Small intestine (tissue), 7 donors: Measurements from ENCODE around the gene AGBL3. TPM values are rescaled to one million over a fixed set of nuclear protein-coding genes. Genes with fewer than 3 reads are reported as not detected.
"Not testable (repeated sequence)": the region's sequence is repeated elsewhere in the genome, so short reads cannot be mapped to it uniquely, and the experiment has no call there.

ENCODE experiments used
- DNase-seq, 2 donors: peaks; one replicate each; pipeline versions ENCODE4 v3.0.0 to v3.0.0-alpha.2; 2013
- FAIRE-seq: peaks from 2 replicates; lab custom pipeline; 2012; peaks lifted over from hg19 to GRCh38; lab: Jason Lieb, UNC
- H3K27ac ChIP-seq, 3 donors: one replicate each; pipeline ENCODE4 v1.5.1; 2013; ENCODE audit warnings: low read length in 2 of 3, mild to moderate bottlenecking in 2 of 3, control low read depth in 1 of 3, inconsistent platforms in 1 of 3, low read depth in 1 of 3, moderate library complexity in 1 of 3
- H3K27me3 ChIP-seq, 3 donors: one replicate each; pipeline ENCODE4 v1.6.1; 2013; ENCODE audit warnings: low read length in 3 of 3, inconsistent platforms in 1 of 3; ENCODE audit not compliant: control insufficient read depth in 3 of 3, insufficient read depth in 3 of 3
- H3K36me3 ChIP-seq, 3 donors: one replicate each; pipeline ENCODE4 v1.6.1; 2013; ENCODE audit warnings: low read length in 3 of 3, inconsistent platforms in 1 of 3, low read depth in 1 of 3, mild to moderate bottlenecking in 1 of 3, moderate library complexity in 1 of 3; ENCODE audit not compliant: control insufficient read depth in 3 of 3, insufficient read depth in 2 of 3
- H3K4me1 ChIP-seq, 3 donors: one replicate each; pipeline ENCODE4 v1.6.1; 2013; ENCODE audit warnings: low read length in 2 of 3, inconsistent platforms in 1 of 3, low read depth in 1 of 3, mild to moderate bottlenecking in 1 of 3, moderate library complexity in 1 of 3; ENCODE audit not compliant: control insufficient read depth in 3 of 3, insufficient read depth in 2 of 3
- H3K4me3 ChIP-seq, 3 donors: one replicate each; pipeline ENCODE4 v1.5.1; 2013; ENCODE audit warnings: low read length in 3 of 3, control low read depth in 1 of 3, inconsistent platforms in 1 of 3, low read depth in 1 of 3, mild to moderate bottlenecking in 1 of 3, moderate library complexity in 1 of 3
- H3K9me3 ChIP-seq, 2 donors: one replicate each; pipeline ENCODE4 v1.6.1; 2013; ENCODE audit warnings: low read depth in 1 of 2, low read length in 1 of 2; ENCODE audit not compliant: control insufficient read depth in 2 of 2, insufficient read depth in 1 of 2
- WGBS, 3 donors: extraction: QIAGEN DNeasy Blood & Tissue Kit; methylation state at CpG; one replicate each; pipeline ENCODE4 v1.1.7; 2013; 5-methylcytosine and 5-hydroxymethylcytosine counted together
- polyA plus RNA-seq, 4 donors: library from polyadenylated mRNA; stranded (reverse) in 3 of 4; unstranded in 1 of 4; fragments of 200-250 nt in 3 of 4; fragments of 120-200 nt in 1 of 4; gene quantifications; one replicate each; pipeline versions ENCODE4 v1.2.1 to v1.2.3, GENCODE V29; 2013
- donor health status: healthy with polysubstance abuse.
- donor health status: control.
- donor health status: control.
- donor health status: Bipolar disorder and iron deficiency.
- donor health status: healthy.

Gene AGBL3
- polyA plus RNA-seq, 4 donors, result 0.27 to 3.8 (median 0.88) TPM

GRCh38 chr7:134996097-134996550 is 9.8 kb downstream of the AGBL3 start:
- Histone ChIP-seq H3K4me1 (peaks cover 0 to 11% (median 4%) of the 10 kb centered on the region in 3 donors), H3K36me3 (peaks cover 0 to 3% (median 0%) of the 10 kb centered on the region in 3 donors), H3K27me3 (no peaks in the 10 kb centered on the region), H3K4me3 (no peak overlapping the region), H3K9me3 (no peaks in the 10 kb centered on the region), H3K27ac (peak overlapping the region in 1 of 3 donors; percentile 80)
- DNase-seq, result no peak
- no peak for FAIRE-seq
- 58 to 89% (median 70%) methylated on average over 2 of the region's 2 CpGs for WGBS, 3 donors

GRCh38 chr7:134997214-134997885 is 11.0 kb downstream of the AGBL3 start:
- DNase-seq (no peak), FAIRE-seq (no peak)
- peaks cover 0 to 3% (median 0%) of the 10 kb centered on the region in 3 donors for H3K36me3 ChIP-seq
- H3K4me3 ChIP-seq, result no peak overlapping the region
- peaks cover 0 to 4% (median 2%) of the 10 kb centered on the region in 3 donors for H3K4me1 ChIP-seq
- H3K27ac ChIP-seq, result peak overlapping the region in 1 of 3 donors; percentile 40
- H3K9me3 ChIP-seq, result peaks cover 0 to 4% of the 10 kb centered on the region in 2 donors
- H3K27me3 ChIP-seq, result no peaks in the 10 kb centered on the region
- 90 to 93% (median 91%) methylated on average over 3 of the region's 3 CpGs for WGBS, 3 donors

- H3K4me3 ChIP-seq, result no peak overlapping the region
- H3K27ac ChIP-seq, result no peak overlapping the region
- H3K27me3 ChIP-seq, result no peaks in the 10 kb centered on the region
- DNase-seq, result no peak
- H3K9me3 ChIP-seq, result peaks cover 0 to 4% of the 10 kb centered on the region in 2 donors
- 92 to 97% (median 95%) methylated on average over 3 of the region's 3 CpGs for WGBS, 3 donors
- FAIRE-seq, result no peak
- H3K4me1 ChIP-seq, result peaks cover 0 to 4% (median 0%) of the 10 kb centered on the region in 3 donors
- peaks cover 0 to 3% (median 0%) of the 10 kb centered on the region in 3 donors for H3K36me3 ChIP-seq
These were observed 12.8 kb downstream of the AGBL3 start for GRCh38 chr7:134999136-134999535.

GRCh38 chr7:135001390-135002165 is 15.3 kb downstream of the AGBL3 start:
- FAIRE-seq (no peak), DNase-seq (no peak)
- H3K9me3 ChIP-seq, result peaks cover 0 to 4% of the 10 kb centered on the region in 2 donors
- WGBS, 3 donors, result 56 to 79% (median 79%) methylated on average over 1 of the region's 1 CpG
- H3K27me3 ChIP-seq, result no peaks in the 10 kb centered on the region
- no peaks in the 10 kb centered on the region for H3K36me3 ChIP-seq
- no peak overlapping the region for H3K27ac ChIP-seq
- H3K4me1 ChIP-seq, result peaks cover 0 to 4% (median 0%) of the 10 kb centered on the region in 3 donors
- H3K4me3 ChIP-seq, result no peak overlapping the region

- Histone ChIP-seq H3K9me3 (no peaks in the 10 kb centered on the region), H3K27ac (no peak overlapping the region), H3K36me3 (no peaks in the 10 kb centered on the region), H3K27me3 (no peaks in the 10 kb centered on the region), H3K4me1 (no peaks in the 10 kb centered on the region), H3K4me3 (no peak overlapping the region)
- DNase-seq, result no peak
- no peak for FAIRE-seq
These were observed 25.9 kb downstream of the AGBL3 start for GRCh38 chr7:135012229-135012628.

- no peaks in the 10 kb centered on the region for H3K27me3 ChIP-seq
- DNase-seq (no peak), FAIRE-seq (no peak)
- no peak overlapping the region for H3K4me3 ChIP-seq
- H3K36me3 ChIP-seq, result no peaks in the 10 kb centered on the region
- H3K27ac ChIP-seq, result no peak overlapping the region
- no peaks in the 10 kb centered on the region for H3K4me1 ChIP-seq
- H3K9me3 ChIP-seq, result peaks cover 0 to 5% of the 10 kb centered on the region in 2 donors
- 90 to 93% (median 93%) methylated on average over 2 of the region's 2 CpGs for WGBS, 3 donors
These were observed 37.3 kb downstream of the AGBL3 start for GRCh38 chr7:135023622-135024021.

GRCh38 chr7:135035252-135035651 is 48.9 kb downstream of the AGBL3 start:
- FAIRE-seq, result no peak
- H3K27me3 ChIP-seq, result no peaks in the 10 kb centered on the region
- 39 to 66% (median 42%) methylated on average over 2 of the region's 2 CpGs for WGBS, 3 donors
- H3K27ac ChIP-seq, result no peak overlapping the region
- no peak overlapping the region for H3K4me3 ChIP-seq
- H3K4me1 ChIP-seq, result no peaks in the 10 kb centered on the region
- H3K36me3 ChIP-seq, result no peaks in the 10 kb centered on the region
- DNase-seq, result no peak
- no peaks in the 10 kb centered on the region for H3K9me3 ChIP-seq

- not testable (repeated sequence) for H3K27ac ChIP-seq, H3K36me3 ChIP-seq, FAIRE-seq, H3K9me3 ChIP-seq, H3K4me3 ChIP-seq, H3K4me1 ChIP-seq, DNase-seq, H3K27me3 ChIP-seq
- 93 to 95% (median 94%) methylated on average over 10 to 12 of the region's 12 CpGs for WGBS, 3 donors
These were observed 80.7 kb downstream of the AGBL3 start for GRCh38 chr7:135067017-135067416.
